Ishikawa (cell line): ENCODE data around the gene HHAT.

Experiments
- CEBPB ChIP-seq: IDR thresholded peaks from 2 replicates; pipeline ENCODE4 v1.6.1; 2012
- EGR1 ChIP-seq: IDR thresholded peaks from 2 replicates; pipeline ENCODE4 v1.6.1; 2012
- FOXM1 ChIP-seq: IDR thresholded peaks from 2 replicates; pipeline ENCODE4 v1.6.1; 2012; ENCODE audit warnings: low read depth, borderline replicate concordance
- NFIC ChIP-seq: IDR thresholded peaks from 2 replicates; pipeline ENCODE4 v1.6.1; 2012
- TEAD4 ChIP-seq: IDR thresholded peaks from 2 replicates; pipeline ENCODE4 v1.6.1; 2012

DNA sequence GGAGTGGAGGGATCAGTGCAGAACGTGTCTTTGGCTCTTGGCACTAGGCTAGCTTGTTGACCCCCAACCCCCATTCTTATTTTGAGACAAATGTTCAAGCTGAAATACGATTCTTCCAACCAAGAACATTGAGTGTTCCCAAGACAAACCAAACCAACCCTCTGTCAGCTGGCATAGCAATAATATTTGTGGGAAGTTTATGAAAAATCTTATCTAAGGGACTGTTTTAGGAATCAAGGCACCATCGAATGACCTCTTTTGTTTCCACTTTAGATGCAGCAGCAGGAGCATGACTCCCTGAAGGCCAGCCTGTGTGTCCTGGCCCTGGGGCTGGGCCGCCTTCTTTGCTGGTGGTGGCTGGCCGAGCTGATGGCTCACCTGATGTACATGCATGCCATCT is 89.2 kb downstream of the HHAT start:
- TF ChIP-seq FOXM1, result no peak
- TF ChIP-seq NFIC, result no peak
- no peak for TF ChIP-seq TEAD4
- TF ChIP-seq CEBPB, result no peak
- no peak for TF ChIP-seq EGR1
